C4-2B (cell line): ENCODE data around the gene GCA.
A peak's percentile ranks its signal among the peaks of the same experiment; 100 is the strongest.

Source experiments
- H3K27ac ChIP-seq: fragments of 450-650 bp; 2 replicates; pipeline ENCODE4 v1.5.1; 2017
- ZFX ChIP-seq: fragments of 450-650 bp; IDR thresholded peaks from 2 replicates; pipeline ENCODE4 v1.6.1; 2017
- TF ChIP-seq, protein P1 (sequence below): fragments of 450-650 bp; conservative IDR thresholded peaks from 2 replicates; pipeline ENCODE4 v1.5.1; 2017; ENCODE audit warnings: mild to moderate bottlenecking

The GCA gene

DNA sequence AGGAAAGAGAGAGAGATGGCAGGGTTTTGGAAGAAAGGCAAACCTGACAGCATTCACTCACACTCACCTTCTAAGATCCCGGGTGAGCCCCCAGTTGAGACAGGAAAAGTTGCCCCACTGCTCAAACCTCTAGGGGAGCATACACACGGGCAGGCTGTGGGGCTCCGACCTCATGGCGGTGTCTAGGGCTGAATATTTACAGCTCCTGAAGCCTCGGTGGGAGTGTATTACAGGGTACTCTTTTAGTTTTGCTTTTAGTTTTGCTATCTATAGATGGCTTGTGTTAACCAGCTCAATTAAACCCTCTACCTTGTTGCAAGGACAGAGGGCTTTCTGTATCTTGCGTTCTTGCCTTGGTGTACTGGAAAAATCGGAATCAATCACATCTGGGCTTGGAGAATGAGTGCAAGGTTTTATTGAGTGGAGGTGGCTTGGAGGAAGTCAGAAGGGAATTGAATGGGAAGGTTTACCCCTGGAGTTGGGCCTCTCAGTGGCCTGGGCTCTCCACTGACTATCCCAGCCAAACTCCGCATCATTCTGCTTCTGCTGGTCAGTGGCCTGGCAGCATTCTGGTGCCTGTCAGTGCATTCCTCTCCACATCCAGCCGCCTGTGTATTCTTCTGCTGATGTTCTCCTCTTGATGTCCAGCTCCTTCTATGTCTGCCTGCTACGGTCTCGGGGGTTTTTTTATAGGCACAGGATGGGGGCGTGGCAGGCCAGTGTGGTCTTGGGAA is 15.3 kb upstream of the GCA start:
- TF ChIP-seq, protein P1, sequence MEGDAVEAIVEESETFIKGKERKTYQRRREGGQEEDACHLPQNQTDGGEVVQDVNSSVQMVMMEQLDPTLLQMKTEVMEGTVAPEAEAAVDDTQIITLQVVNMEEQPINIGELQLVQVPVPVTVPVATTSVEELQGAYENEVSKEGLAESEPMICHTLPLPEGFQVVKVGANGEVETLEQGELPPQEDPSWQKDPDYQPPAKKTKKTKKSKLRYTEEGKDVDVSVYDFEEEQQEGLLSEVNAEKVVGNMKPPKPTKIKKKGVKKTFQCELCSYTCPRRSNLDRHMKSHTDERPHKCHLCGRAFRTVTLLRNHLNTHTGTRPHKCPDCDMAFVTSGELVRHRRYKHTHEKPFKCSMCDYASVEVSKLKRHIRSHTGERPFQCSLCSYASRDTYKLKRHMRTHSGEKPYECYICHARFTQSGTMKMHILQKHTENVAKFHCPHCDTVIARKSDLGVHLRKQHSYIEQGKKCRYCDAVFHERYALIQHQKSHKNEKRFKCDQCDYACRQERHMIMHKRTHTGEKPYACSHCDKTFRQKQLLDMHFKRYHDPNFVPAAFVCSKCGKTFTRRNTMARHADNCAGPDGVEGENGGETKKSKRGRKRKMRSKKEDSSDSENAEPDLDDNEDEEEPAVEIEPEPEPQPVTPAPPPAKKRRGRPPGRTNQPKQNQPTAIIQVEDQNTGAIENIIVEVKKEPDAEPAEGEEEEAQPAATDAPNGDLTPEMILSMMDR: no peak
- no peak for TF ChIP-seq ZFX
- no peak overlapping the region for H3K27ac ChIP-seq

DNA sequence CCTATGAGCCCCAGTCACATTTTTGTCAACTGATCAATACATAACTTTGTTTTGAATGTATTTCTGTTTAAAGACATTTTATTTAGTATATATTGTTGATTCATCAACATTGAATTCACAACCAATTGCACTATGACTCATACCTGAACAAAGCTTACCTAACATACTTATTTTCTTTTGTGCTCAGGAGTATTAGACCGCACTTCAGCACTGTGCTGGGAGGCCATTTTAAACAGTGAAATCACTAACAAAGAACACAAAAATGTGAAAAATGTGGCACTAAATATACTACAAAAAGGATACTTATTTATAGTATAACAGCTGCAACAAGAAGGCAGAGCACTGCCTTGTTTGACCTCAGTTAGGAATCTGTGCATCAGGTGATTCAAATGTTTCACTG is 13.1 kb upstream of the GCA start:
- no peak for TF ChIP-seq ZFX
- TF ChIP-seq, protein P1: no peak

GRCh38 chr2:162333968-162334367 is 10.0 kb upstream of the GCA start:
- no peak overlapping the region for H3K27ac ChIP-seq
- no peak for TF ChIP-seq ZFX
- TF ChIP-seq, protein P1: peak; percentile 63

More for the DNA sequence above, 13.1 kb upstream of the GCA start:
- H3K27ac ChIP-seq: no peak overlapping the region

DNA sequence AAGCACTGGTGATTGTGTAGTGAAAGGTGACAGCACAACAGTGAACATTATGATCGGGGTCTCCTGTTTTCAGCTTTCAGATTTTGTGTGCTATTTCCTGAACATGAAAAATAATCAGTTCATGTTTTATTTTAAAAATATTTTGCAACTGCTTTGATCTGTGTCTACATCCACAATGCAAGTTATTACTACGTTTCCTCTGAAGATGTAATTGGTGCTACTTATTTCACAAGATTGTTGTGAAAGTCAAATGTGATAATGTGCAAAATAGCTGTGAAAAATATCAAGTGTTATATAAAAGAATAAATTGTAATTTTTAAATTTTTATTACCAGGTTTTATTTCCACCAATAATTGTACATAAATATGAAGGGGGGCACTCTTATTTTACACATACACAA is 6.1 kb upstream of the GCA start:
- H3K27ac ChIP-seq: no peak overlapping the region
- TF ChIP-seq, protein P1: no peak
- no peak for TF ChIP-seq ZFX

DNA sequence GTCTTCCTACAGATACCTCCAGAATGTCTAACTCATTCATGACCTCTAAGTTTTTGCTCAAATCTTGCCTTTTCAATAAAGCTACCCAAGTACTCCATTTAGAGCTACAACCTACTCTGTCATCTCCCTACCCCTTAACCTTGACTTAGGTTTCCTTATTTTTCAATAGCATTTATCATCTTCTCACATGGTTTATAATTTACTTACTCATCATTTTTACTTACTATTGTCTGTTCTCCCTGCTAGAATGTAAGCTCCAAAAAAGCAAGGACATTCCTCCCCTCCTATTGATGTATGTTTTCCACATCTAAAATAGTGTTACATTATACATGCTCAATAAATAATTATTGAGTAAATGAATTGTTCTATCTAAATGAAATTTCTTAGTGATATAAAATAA is 3.1 kb upstream of the GCA start:
- no peak for TF ChIP-seq ZFX
- TF ChIP-seq, protein P1: no peak
- H3K27ac ChIP-seq: no peak overlapping the region

GRCh38 chr2:162342321-162342720 is 1.6 kb upstream of the GCA start:
- H3K27ac ChIP-seq: no peak overlapping the region
- no peak for TF ChIP-seq ZFX
- TF ChIP-seq, protein P1: no peak

DNA sequence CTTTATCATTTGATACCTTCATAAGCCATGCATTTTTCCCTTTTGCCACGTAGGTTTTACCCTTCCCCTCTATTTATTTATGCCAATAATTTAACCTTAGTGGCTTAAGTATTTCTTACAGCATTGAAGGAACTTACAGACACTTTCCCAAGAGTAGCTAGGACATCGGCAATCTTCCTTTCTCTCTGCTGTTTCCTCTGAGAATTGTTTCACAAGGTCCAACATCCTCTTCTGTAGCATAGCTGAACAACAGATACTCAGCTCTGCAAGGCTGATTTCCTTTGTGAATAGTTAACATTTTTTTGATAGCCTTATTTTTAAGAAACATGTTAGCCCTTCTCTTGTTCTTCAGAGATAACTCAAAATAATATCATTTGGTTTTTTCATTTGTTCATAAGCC is 1.1 kb upstream of the GCA start:
- TF ChIP-seq, protein P1: no peak
- TF ChIP-seq ZFX: no peak
- no peak overlapping the region for H3K27ac ChIP-seq
